ENCODE data around the gene TSPAN5.
"Not testable (repeated sequence)": the region's sequence is repeated elsewhere in the genome, so short reads cannot be mapped to it uniquely, and the experiment has no call there.

TSPAN5 gene

DNA sequence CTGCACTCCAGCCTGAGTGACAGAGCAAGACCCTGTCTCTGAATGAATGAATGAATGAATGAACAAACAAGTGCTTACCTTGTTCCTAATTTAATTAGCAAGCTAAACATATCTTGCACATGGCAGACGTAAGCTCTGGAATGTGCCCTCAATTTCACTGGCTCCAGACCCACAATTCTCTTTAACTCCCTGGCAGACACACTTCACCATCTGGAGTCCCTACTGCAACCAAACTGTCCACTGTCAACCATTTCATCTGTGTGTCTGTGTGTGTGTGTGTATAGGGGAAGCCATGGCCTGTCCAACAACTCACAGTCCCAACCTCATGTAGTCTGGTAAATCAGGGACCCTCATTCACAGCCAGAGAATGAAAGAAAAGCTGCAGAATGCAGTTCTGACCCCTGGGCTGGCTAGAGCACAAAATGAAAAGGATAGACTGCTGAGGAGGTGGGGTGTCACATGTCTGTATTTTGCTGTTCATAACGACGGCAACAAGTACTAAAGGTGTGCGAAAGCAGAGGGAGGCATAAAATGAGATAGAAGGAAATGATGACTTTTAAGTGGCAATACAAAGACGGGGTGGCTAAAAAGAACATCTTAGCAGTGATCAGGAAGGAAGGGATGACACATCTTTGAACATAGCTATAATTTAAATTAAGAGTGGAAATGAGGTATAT lies 114.1 kb downstream of the TSPAN5 start:
- no peak for DNase-seq

DNA sequence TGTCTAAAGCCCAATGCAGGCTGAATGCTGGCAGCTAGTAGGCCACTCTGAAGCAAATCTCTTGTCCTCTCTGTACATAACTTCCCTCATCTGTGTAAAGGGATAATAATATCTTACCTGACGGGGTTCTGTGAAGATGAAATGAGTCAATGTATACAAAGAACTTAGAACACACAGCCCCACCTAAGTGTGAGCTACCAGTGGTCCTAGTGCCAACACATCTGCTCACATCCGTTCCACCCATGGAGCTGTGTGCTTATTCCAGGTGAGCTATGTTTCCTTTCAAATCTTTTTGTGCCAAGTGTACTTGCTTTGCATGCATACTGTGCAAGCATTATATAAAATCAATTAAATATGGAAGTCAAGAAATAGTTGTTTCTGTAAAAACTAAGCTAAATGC lies 116.4 kb downstream of the TSPAN5 start:
- no peak for DNase-seq

- no peak for DNase-seq
Observed at GRCh38 chr4:98540803-98541202, 117.6 kb downstream of the TSPAN5 start.

GRCh38 chr4:98539741-98540140 lies 118.7 kb downstream of the TSPAN5 start:
- DNase-seq = no peak

GRCh38 chr4:98539299-98539698 lies 119.1 kb downstream of the TSPAN5 start:
- DNase-seq = no peak

- no peak for DNase-seq
Observed at GRCh38 chr4:98536631-98537030, 121.8 kb downstream of the TSPAN5 start.

DNA sequence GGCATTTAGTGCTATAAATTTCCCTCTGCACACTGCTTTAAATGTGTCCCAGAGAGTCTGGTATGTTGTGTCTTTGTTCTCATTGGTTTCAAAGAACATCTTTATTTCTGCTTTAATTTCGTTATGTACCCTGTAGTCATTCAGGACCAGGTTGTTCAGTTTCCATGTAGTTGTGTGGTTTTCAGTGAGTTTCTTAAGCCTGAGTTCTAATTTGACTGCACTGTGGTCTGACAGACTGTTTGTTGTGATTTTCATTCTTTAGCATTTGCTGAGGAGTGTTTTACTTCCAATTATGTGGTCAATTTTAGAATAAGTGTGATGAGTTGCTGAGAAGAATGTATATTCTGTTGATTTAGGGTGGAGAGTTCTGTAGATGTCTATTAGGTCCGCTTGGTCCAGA lies 124.3 kb downstream of the TSPAN5 start:
- not testable (repeated sequence) for DNase-seq

DNA sequence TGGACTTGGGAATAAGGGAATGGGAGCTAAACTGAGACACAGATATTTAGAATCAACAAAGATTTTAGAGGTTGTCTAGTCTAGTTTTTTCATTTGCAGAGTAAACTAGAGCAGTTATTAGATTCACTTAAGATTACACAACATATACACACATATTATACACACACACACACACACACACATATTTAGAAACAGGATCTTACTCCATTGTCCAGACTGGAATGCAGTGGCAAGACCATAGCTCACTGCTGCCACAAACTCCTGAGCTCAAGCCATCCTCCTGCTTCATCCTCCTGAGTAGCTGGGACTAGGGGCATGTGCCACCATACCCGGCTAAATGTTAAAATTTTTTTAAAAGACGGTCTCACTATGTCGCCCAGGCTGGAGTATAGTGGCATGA lies 127.8 kb downstream of the TSPAN5 start:
- DNase-seq = no peak

DNA sequence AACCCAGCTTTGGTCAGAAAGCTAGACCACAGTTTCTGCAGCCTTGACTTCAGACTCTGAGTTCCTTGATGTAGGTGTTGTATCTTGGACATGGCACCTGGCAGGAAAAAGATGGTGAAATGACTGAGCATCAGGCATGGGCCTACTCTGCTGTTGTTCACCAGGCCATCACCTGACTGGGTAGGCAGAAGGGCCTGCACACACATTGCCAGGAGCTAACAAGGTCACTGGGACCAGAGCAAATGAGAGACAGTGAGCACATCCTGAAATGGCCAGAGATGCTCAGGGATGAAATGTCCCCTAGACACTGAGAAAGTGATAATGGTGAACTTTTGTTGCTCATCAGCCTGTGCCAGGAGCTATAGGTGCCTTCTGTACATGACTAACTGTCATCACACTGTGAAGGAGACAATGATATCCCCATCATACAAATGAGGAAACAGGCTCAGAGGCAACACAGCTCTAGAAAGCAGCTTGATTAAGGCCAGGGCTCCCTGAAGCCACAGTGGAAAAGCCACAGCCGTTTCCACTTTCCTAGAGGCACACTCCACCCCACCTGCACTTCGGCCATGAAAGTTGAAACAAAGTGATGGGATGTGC lies 128.3 kb downstream of the TSPAN5 start:
- DNase-seq = no peak

GRCh38 chr4:98528882-98529281 lies 129.5 kb downstream of the TSPAN5 start:
- no peak for DNase-seq

DNA sequence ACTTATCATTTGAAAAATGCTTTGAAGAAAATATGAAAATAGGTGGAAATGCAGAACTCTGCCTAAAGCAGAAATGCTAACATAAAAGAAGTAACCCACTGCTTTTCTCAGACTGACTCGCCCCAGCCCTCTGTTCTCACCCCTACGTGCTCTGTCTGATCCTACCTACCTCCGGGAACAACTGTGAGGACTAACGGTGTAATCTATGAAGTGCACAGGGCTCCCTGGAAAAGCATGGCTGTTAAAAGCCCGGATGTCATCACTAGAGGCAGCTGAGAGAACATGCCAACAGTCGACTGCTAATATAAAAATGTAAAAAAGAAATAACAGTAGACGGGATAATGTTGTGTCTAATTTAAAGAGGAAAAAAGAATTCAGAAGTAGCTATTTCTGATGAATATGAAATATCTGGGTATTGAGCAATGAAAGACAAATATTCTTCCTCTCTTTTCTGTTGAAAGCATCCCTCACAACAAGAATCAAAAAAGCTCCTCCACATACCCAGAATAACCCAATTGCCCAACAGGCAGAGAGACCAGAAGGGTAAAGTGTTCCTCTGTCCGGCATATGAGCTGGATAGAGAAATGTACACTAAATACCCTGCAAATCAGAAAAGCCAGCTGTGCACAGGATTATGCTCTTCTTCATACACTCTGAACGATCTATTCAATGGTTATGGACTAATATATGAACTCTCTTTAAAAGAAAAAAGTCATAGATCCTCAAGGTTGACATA lies 130.7 kb downstream of the TSPAN5 start:
- no peak for DNase-seq

DNA sequence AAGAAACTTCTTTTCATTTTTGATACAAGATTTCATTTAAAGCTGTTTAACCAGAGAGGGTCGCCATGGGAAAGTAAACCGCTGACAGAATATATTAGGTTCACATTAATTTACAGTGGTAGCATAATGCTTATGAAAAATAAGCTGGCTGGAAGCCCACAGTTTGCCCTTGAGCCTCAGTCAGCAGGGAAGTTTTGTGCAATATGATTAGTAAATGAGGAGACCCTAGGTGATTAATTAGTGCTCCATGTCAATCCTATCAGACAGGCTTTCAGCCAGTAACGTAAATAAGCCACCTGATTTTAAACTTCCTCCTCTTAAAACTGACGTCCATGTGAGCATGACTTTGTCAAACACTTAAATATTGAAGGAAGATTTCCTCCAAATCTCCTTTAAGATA lies 134.2 kb downstream of the TSPAN5 start:
- no peak for DNase-seq

GRCh38 chr4:98522636-98523395 lies 135.6 kb downstream of the TSPAN5 start:
- DNase-seq = no peak

DNA sequence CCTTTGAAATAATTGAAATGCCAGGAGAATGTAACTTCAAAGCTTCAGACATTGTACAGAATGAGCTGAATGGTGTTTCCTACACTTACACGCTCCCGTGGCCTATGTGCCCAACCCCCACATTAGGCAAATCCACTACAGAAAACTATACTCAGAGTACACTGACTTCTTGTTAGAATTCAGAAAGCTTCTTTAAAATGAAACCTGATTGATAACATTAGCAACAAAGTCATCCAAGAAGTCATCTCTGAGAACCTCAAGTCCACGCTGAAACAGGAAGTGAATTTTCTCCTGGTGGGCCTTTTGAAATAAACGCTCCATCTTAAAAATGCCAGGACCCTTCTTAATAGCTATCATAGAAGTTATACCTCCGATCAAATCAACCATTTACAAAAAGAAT lies 136.3 kb downstream of the TSPAN5 start:
- no peak for DNase-seq

DNA sequence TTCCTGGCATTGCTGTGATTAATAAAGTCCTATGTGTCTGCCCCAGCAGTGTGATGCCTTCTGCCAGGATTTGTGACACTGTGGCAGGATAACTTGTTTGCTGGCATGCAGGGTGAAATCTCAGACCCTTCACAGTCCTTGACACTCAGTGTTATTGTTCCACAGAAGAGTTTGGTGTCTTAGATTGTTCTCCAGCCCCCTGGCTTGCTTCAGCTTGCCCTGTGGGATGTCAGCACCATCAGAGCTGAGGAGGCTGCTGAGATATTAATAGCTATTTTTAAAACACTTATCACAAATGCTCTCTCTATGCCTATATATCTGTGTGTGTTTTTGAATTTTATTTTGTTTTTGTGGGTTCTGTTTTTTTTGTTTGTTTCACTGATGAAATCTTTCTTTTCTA lies 136.9 kb downstream of the TSPAN5 start:
- DNase-seq = no peak

- no peak for DNase-seq
Observed at GRCh38 chr4:98519268-98519977, 139.0 kb downstream of the TSPAN5 start.

DNA sequence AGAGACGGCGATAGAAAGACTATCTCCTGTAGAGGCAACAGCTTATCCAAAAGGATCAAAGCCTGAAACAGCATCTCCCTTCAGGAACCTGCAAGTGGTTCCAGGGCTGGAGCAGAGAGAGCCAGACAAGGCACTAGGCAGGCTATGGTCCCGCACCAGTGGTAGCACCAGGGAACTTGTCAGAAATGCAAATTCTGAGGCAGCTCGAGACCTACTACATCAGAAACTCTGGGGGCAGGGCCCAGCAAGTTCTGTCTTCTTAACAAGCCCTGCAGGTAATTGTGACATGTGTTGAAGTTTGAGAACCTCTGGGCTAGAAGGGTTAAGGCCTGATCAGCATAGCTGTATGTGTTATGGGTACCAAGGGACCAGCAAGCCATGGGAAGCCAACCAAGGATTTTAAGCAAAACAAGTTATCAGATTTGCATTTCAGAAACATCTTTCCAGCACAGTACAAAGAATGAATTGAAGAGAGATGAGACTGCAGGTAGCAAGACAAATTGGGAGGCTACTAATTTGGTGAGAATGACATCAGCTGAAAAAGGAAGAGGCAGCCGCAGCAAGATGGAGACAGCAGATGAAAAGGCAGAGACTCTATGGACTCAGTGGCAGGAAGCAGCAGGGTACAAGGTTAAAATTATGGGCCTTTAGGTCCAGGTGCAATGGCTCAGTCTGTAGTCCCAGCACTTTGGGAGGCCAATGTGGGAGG lies 139.7 kb downstream of the TSPAN5 start:
- DNase-seq = no peak

DNA sequence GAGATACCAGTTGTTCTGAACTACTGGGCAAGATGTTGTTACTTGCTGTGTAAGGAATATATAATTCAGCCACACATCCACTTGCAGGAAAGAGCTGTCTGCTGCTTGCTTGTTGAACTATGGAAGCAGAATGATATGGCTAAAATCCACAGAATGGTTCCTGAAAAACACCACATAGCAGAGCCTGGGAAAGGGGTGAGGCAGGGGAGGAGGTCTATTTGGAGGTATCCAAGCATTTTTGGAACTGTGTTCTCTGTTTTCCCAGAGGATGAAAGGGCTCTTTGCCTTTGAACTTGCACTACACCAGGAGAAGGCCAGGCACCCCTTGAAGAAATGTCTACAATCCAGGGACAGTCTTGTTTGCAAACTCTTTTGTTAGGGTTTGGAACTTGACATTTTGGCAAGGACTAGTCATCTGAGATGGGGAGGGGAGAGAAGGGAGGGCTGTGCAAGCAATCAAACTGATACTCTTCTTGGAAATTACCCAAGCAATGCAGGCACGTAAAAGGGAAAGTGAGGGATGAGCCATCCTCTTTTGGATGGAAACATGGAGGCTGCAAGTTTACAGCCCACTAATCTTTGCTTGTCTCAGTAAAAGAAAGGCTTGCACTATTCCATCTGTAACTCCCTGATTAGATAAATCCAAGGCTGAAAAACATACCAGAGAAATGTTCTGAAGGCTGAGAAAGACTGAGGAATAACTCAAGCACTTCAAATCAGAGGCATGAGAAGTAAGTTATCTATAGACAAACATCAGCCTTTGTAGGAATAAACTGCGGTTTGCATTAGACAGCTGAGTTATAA lies 141.0 kb downstream of the TSPAN5 start:
- DNase-seq = no peak

DNA sequence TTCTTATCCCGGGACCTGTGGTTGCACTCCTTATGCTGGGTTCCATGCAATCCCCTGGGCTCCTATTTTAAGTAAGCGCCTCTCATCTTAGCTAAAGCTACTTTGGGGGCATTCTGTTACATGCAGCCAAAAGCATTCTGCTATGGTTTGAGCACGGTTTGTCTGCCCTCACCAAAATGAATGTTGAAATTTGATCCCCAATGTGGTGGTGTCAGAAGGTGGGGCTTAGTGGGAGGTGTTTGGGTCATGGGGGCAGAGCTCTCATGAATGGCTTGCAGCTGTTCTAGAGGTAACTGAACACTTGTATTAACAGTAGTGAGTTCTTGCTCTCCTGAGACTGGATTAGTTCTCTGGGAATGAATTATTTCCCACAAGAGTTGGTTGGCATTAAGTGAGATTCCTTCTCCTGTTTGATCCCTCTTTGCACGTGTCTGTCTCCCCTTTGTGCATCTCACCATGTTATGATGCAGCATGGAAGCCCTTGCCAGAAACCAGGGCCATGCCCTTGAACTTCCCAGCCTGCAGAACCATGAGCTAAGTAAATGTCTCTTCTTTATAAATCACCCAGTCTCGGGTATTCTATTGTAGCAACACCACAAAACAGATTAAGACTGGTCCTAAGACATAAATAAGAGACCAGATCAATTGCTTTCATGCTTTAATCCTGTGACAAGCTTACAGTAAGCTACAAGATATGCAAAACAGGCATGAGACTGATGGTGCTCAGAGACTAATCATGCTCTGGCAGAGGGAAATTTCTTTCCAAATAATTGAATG lies 141.8 kb downstream of the TSPAN5 start:
- no peak for DNase-seq

DNA sequence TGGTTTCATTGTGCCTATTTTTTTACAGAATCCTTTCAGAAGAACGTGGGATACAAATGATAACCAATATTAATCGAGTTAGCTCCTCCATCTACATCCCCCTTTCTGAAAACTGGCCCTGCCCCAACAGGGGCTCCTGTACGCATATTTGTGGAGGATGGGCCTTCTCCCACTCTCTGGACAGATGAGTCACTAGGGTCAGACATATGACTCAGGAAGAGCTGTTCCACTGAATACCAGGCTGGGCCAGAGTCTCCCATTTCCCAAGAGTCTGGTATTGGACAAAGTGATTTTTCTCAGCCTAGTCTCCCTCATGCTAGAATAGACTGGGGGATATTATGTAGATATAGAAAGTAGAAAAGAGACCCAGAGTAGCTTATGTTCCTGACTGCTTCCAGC lies 142.4 kb downstream of the TSPAN5 start:
- no peak for DNase-seq

- no peak for DNase-seq
Observed at GRCh38 chr4:98515470-98515809, 143.0 kb downstream of the TSPAN5 start.

Data from central memory CD4-positive, alpha-beta T cell (primary cell).